OCI-LY7 (cell line): ENCODE data around the gene PKHD1. TPM values are rescaled to one million over a fixed set of nuclear protein-coding genes. Genes with fewer than 3 reads are reported as not detected.

Experiments
- BruUV-seq: library from RNA; stranded (reverse); fragments of 400-500 nt; replicated peaks from 2 replicates; lab custom pipeline; 2021; lab: Mats Ljungman, UMichigan
- CTCF ChIA-PET: fragments of 300-600 bp; sonication (Branson Sonifier 250); formaldehyde crosslinking; loops from one replicate; lab custom pipeline; 2022; ENCODE audit warnings: antibody characterized with exemption; ENCODE audit not compliant: unreplicated experiment; lab: Charles Lee
- POLR2A ChIA-PET: fragments of 300-600 bp; sonication (Branson Sonifier 250); formaldehyde crosslinking; loops from one replicate; lab custom pipeline; 2022; ENCODE audit warnings: antibody characterized with exemption; lab: Charles Lee
- DNase-seq: peaks from one replicate; pipeline ENCODE4 v3.0.0-alpha.2; 2015; ENCODE audit warnings: low spot score
- H2AFZ ChIP-seq: fragments of 200-600 bp; sonication (generic), shearing (Covaris generic); 2 replicates; pipeline ENCODE4 v1.6.1; 2014; ENCODE audit warnings: mild to moderate bottlenecking, antibody characterized with exemption, low read length, moderate library complexity
- H3K27ac ChIP-seq: fragments of 200-600 bp; sonication (generic); 2 replicates; pipeline ENCODE4 v1.5.1; 2014; ENCODE audit warnings: mixed run types, low read depth, mild to moderate bottlenecking, moderate library complexity, low read length, inconsistent platforms; ENCODE audit not compliant: poor library complexity, severe bottlenecking
- H3K36me3 ChIP-seq: fragments of 200-600 bp; sonication (generic); 2 replicates; pipeline ENCODE4 v1.6.1; 2014; ENCODE audit warnings: mild to moderate bottlenecking, antibody characterized with exemption, low read length, moderate library complexity, mixed read lengths; ENCODE audit not compliant: insufficient read depth
- H3K4me1 ChIP-seq: fragments of 200-600 bp; sonication (generic); 2 replicates; pipeline ENCODE4 v1.5.1; 2014; ENCODE audit warnings: mild to moderate bottlenecking, low read length; ENCODE audit not compliant: insufficient read depth, poor library complexity, severe bottlenecking
- H3K4me2 ChIP-seq: fragments of 200-600 bp; sonication (generic); 2 replicates; pipeline ENCODE4 v1.6.1; 2014; ENCODE audit warnings: mild to moderate bottlenecking, low read length
- H3K4me3 ChIP-seq: fragments of 200-600 bp; sonication (generic); 2 replicates; pipeline ENCODE4 v1.5.1; 2014; ENCODE audit warnings: mild to moderate bottlenecking, low read depth, low read length; ENCODE audit not compliant: poor library complexity, severe bottlenecking
- H3K79me2 ChIP-seq: fragments of 200-600 bp; sonication (generic); 2 replicates; pipeline ENCODE4 v1.6.1; 2016; ENCODE audit warnings: low read depth, mild to moderate bottlenecking, low read length, moderate library complexity, mixed read lengths; ENCODE audit not compliant: insufficient read depth
- H3K9me2 ChIP-seq: fragments of 200-600 bp; sonication (generic); 2 replicates; pipeline ENCODE4 v1.6.1; 2016; ENCODE audit warnings: mild to moderate bottlenecking, low read length, mixed read lengths; ENCODE audit not compliant: insufficient read depth
- H3K9me3 ChIP-seq: fragments of 200-600 bp; sonication (generic); 2 replicates; pipeline ENCODE4 v1.6.1; 2014; ENCODE audit warnings: mild to moderate bottlenecking, mixed run types, low read length, mixed read lengths
- H4K20me1 ChIP-seq: fragments of 200-600 bp; sonication (generic); 2 replicates; pipeline ENCODE4 v1.6.1; 2014; ENCODE audit warnings: mild to moderate bottlenecking, antibody characterized with exemption, low read length, moderate library complexity, mixed read lengths; ENCODE audit not compliant: insufficient read depth
- CTCF ChIP-seq: fragments of 200-600 bp; sonication (generic); conservative IDR thresholded peaks from 2 replicates; pipeline ENCODE4 v1.5.1; 2014; ENCODE audit warnings: mild to moderate bottlenecking, antibody characterized with exemption, low read length, moderate library complexity, mixed read lengths
- EZH2phosphoT487 ChIP-seq: fragments of 200-600 bp; sonication (generic); IDR thresholded peaks from 2 replicates; pipeline ENCODE4 v1.6.1; 2018; ENCODE audit warnings: low read depth, borderline replicate concordance, mild to moderate bottlenecking, mixed run types, antibody characterized with exemption, low read length, moderate library complexity, mixed read lengths
- intact Hi-C: fragments of 100-400 bp; cut with micrococcal nuclease; formaldehyde crosslinking; loops from one replicate; pipeline ENCODE4 v1.10.0; 2022; ENCODE audit not compliant: unreplicated experiment
- total RNA-seq, 2 experiments: library from RNA; depleted of rRNA in 1 of 2; stranded (reverse); fragments of >200 nt in 1 of 2; shearing (Covaris generic) in 1 of 2; gene quantifications; 2 replicates each; pipeline ENCODE4 v1.2.3, GENCODE V29; 2014 to 2022

The PKHD1 gene
- total RNA-seq, 2 experiments from 2014 or later, result not detected

- Histone ChIP-seq H3K36me3 (no peaks in the 10 kb centered on the region), H3K4me1 (no peaks in the 10 kb centered on the region), H3K4me2 (no peak overlapping the region), H3K9me3 (no peaks in the 10 kb centered on the region), H3K9me2 (no peaks in the 10 kb centered on the region), H2AFZ (no peak overlapping the region), H3K4me3 (no peak overlapping the region), H3K27ac (no peak overlapping the region), H3K79me2 (no peaks in the 10 kb centered on the region), H4K20me1 (no peaks in the 10 kb centered on the region)
- no TSS peak for BruUV-seq
- DNase-seq, result no peak
- CTCF ChIA-PET, result no interaction called here
- TF ChIP-seq CTCF (no peak), EZH2phosphoT487 (no peak)
- POLR2A ChIA-PET, result no interaction called here
- intact Hi-C loops, result no loop called here
These were observed 461.8 kb downstream of the PKHD1 start for GRCh38 chr6:51625566-51625965.

GRCh38 chr6:51620971-51621370 lies 466.4 kb downstream of the PKHD1 start:
- H3K9me3 ChIP-seq, result no peaks in the 10 kb centered on the region
- no peaks in the 10 kb centered on the region for H3K79me2 ChIP-seq
- ChIA-PET CTCF (no interaction called here), POLR2A (no interaction called here)
- DNase-seq, result no peak
- H2AFZ ChIP-seq, result no peak overlapping the region
- H3K4me1 ChIP-seq, result no peaks in the 10 kb centered on the region
- no peaks in the 10 kb centered on the region for H3K36me3 ChIP-seq
- TF ChIP-seq CTCF (no peak), EZH2phosphoT487 (no peak)
- H3K4me3 ChIP-seq, result no peak overlapping the region
- no peaks in the 10 kb centered on the region for H3K9me2 ChIP-seq
- H3K27ac ChIP-seq, result no peak overlapping the region
- intact Hi-C loops, result no loop called here
- no peak overlapping the region for H3K4me2 ChIP-seq
- no peaks in the 10 kb centered on the region for H4K20me1 ChIP-seq
- BruUV-seq, result no TSS peak

GRCh38 chr6:51619042-51619799 lies 468.2 kb downstream of the PKHD1 start:
- no TSS peak for BruUV-seq
- H3K9me2 ChIP-seq, result no peaks in the 10 kb centered on the region
- no peaks in the 10 kb centered on the region for H3K9me3 ChIP-seq
- H2AFZ ChIP-seq, result no peak overlapping the region
- H3K27ac ChIP-seq, result no peak overlapping the region
- H3K36me3 ChIP-seq, result no peaks in the 10 kb centered on the region
- CTCF ChIA-PET, result no interaction called here
- H3K4me1 ChIP-seq, result no peaks in the 10 kb centered on the region
- no peak overlapping the region for H3K4me2 ChIP-seq
- TF ChIP-seq EZH2phosphoT487, result no peak
- no peak for TF ChIP-seq CTCF
- POLR2A ChIA-PET, result interaction anchor here (0.9 to 1.2 kb wide), 2 partner anchors 10 to 25 kb away, joined by 3 to 4 read pairs; no protein-coding TSS in a partner anchor
- H3K79me2 ChIP-seq, result no peaks in the 10 kb centered on the region
- intact Hi-C loops, result no loop called here
- no peak overlapping the region for H3K4me3 ChIP-seq
- no peaks in the 10 kb centered on the region for H4K20me1 ChIP-seq
- DNase-seq, result no peak
